GM23338 (cell line): Measurements from ENCODE around the gene RAD54L2. TPM values are rescaled to one million over a fixed set of nuclear protein-coding genes. Genes with fewer than 3 reads are reported as not detected.
A peak's percentile ranks its signal among the peaks of the same experiment; 100 is the strongest.
"Not testable (repeated sequence)": the region's sequence is repeated elsewhere in the genome, so short reads cannot be mapped to it uniquely, and the experiment has no call there.

ENCODE experiments used
- ATAC-seq: fragments of 200-7000 bp; cut with Tn5 transposase; 3 replicates; pipeline ENCODE4 v1.9.1; 2020
- DNase-seq: peaks from one replicate; pipeline ENCODE4 v3.0.0-alpha.2; 2015; ENCODE audit warnings: low spot score
- H2AFZ ChIP-seq: fragments of 200-600 bp; sonication (generic); 2 replicates; pipeline ENCODE4 v1.8.0; 2016; ENCODE audit warnings: antibody characterized with exemption, mild to moderate bottlenecking, moderate library complexity
- H3F3A ChIP-seq: fragments of 200-600 bp; sonication (generic); replicated peaks from 2 replicates; pipeline ENCODE4 v1.8.0; 2017; ENCODE audit warnings: antibody characterized with exemption, mixed run types, low read depth
- H3K27ac ChIP-seq: fragments of 200-600 bp; sonication (generic); 2 replicates; pipeline ENCODE4 v1.6.1; 2016; ENCODE audit warnings: low read depth
- H3K27me3 ChIP-seq: fragments of 200-600 bp; sonication (generic); 2 replicates; pipeline ENCODE4 v1.8.0; 2016; ENCODE audit warnings: mild to moderate bottlenecking, mixed run types, moderate library complexity; ENCODE audit not compliant: insufficient read depth
- H3K36me3 ChIP-seq: fragments of 200-600 bp; sonication (generic); 2 replicates; pipeline ENCODE4 v1.8.0; 2016; ENCODE audit warnings: mild to moderate bottlenecking; ENCODE audit not compliant: insufficient read depth
- H3K4me1 ChIP-seq: fragments of 200-600 bp; sonication (generic); 2 replicates; pipeline ENCODE4 v1.8.0; 2016; ENCODE audit warnings: mild to moderate bottlenecking, moderate library complexity; ENCODE audit not compliant: insufficient read depth
- H3K4me2 ChIP-seq: fragments of 200-600 bp; sonication (generic); 2 replicates; pipeline ENCODE4 v1.7.1; 2017; ENCODE audit warnings: mixed run types
- H3K4me3 ChIP-seq: fragments of 200-600 bp; sonication (generic); 2 replicates; pipeline ENCODE4 v1.6.1; 2016; ENCODE audit warnings: mixed run types
- H3K79me2 ChIP-seq: fragments of 200-600 bp; sonication (generic); replicated peaks from 2 replicates; pipeline ENCODE4 v1.8.0; 2017; ENCODE audit warnings: mild to moderate bottlenecking; ENCODE audit not compliant: insufficient read depth
- H3K9me2 ChIP-seq: fragments of 200-600 bp; sonication (generic); 2 replicates; pipeline ENCODE4 v1.8.0; 2017; ENCODE audit not compliant: insufficient read depth
- H4K20me1 ChIP-seq: fragments of 200-600 bp; sonication (generic); replicated peaks from 2 replicates; pipeline ENCODE4 v1.8.0; 2017; ENCODE audit warnings: mild to moderate bottlenecking; ENCODE audit not compliant: insufficient read depth
- H3K27ac Mint-ChIP-seq: 2 replicates; pipeline ENCODE4 v1.8.0; 2020; ENCODE audit warnings: inconsistent platforms, mild to moderate bottlenecking, moderate library complexity, mixed read lengths
- H3K27me3 Mint-ChIP-seq: 3 replicates; pipeline ENCODE4 v1.8.0; 2022; ENCODE audit warnings: low read depth, mild to moderate bottlenecking, moderate library complexity, mixed read lengths, inconsistent platforms; ENCODE audit not compliant: insufficient read depth, poor library complexity
- H3K36me3 Mint-ChIP-seq: 3 replicates; pipeline ENCODE4 v1.8.0; 2021; ENCODE audit warnings: low read depth, mild to moderate bottlenecking, inconsistent platforms, moderate library complexity, mixed read lengths
- H3K4me1 Mint-ChIP-seq: 3 replicates; pipeline ENCODE4 v1.8.0; 2020; ENCODE audit warnings: mild to moderate bottlenecking, inconsistent platforms, mixed read lengths
- H3K4me3 Mint-ChIP-seq: 3 replicates; pipeline ENCODE4 v1.8.0; 2021; ENCODE audit warnings: moderate library complexity, mild to moderate bottlenecking, inconsistent platforms, mixed read lengths
- H3K9me3 Mint-ChIP-seq: 3 replicates; pipeline ENCODE4 v1.8.0; 2020; ENCODE audit warnings: moderate library complexity, mild to moderate bottlenecking, inconsistent platforms, mixed read lengths
- EZH2phosphoT487 ChIP-seq: fragments of 200-600 bp; sonication (generic); IDR thresholded peaks from one replicate; pipeline ENCODE4 v1.8.1; 2018; ENCODE audit warnings: antibody characterized with exemption; ENCODE audit not compliant: unreplicated experiment
- JUNB ChIP-seq: IDR thresholded peaks from one replicate; pipeline ENCODE4 v1.6.1; 2016; ENCODE audit warnings: antibody characterized with exemption; ENCODE audit not compliant: unreplicated experiment
- NANOG ChIP-seq: IDR thresholded peaks from 2 replicates; pipeline ENCODE4 v1.6.1; 2016; ENCODE audit warnings: antibody characterized with exemption, borderline replicate concordance
- STAT1 ChIP-seq: IDR thresholded peaks from one replicate; pipeline ENCODE4 v1.6.1; 2016; ENCODE audit warnings: antibody characterized with exemption; ENCODE audit not compliant: unreplicated experiment
- ZNF114 ChIP-seq: fragments of 250-450 bp; sonication (Bioruptor Pico); IDR thresholded peaks from 2 replicates; pipeline ENCODE4 v1.5.0; 2020; ENCODE audit warnings: mild to moderate bottlenecking, moderate library complexity
- ZNF331 ChIP-seq: fragments of 250-450 bp; sonication (Bioruptor Pico); IDR thresholded peaks from 2 replicates; pipeline ENCODE4 v1.5.0; 2020; ENCODE audit warnings: low read depth, mild to moderate bottlenecking, moderate library complexity
- polyA plus RNA-seq: library from polyadenylated mRNA; unstranded; fragments of >200 nt; fragmentation: Nextera tagmentation; extraction: Ambion mirVana; gene quantifications from 2 replicates; pipeline ENCODE4 v1.2.1, GENCODE V29; 2016
- total RNA-seq: library from RNA; depleted of rRNA; stranded (reverse); fragments of >200 nt; shearing (Covaris generic); gene quantifications from 2 replicates; pipeline ENCODE4 v1.2.3, GENCODE V29; 2014
- TF ChIP-seq, protein P1 (sequence below): IDR thresholded peaks from 2 replicates; pipeline ENCODE4 v1.6.1; 2016; ENCODE audit warnings: antibody characterized with exemption
- TF ChIP-seq, protein P2 (sequence below): IDR thresholded peaks from one replicate; pipeline ENCODE4 v1.6.1; 2018; ENCODE audit warnings: antibody characterized with exemption; ENCODE audit not compliant: unreplicated experiment
- TF ChIP-seq, protein P3 (sequence below), 2 experiments: fragments of 200-600 bp in 1 of 2; sonication (generic) in 1 of 2; conservative IDR thresholded peaks; 2 replicates each; pipeline versions ENCODE4 v1.5.1 to v1.6.1; 2016 to 2017; ENCODE audit warnings: antibody characterized with exemption in 2 of 2, low read depth in 2 of 2, mild to moderate bottlenecking in 2 of 2, moderate library complexity in 1 of 2
- TF ChIP-seq, protein P4 (sequence below): fragments of 250-450 bp; sonication (Bioruptor Pico); IDR thresholded peaks from 2 replicates; pipeline ENCODE4 v1.5.0; 2020; ENCODE audit warnings: mild to moderate bottlenecking, moderate library complexity

The RAD54L2 gene
- total and polyA plus RNA-seq, 2 experiments from 2014 or later = 9.4 to 29.2 TPM

DNA sequence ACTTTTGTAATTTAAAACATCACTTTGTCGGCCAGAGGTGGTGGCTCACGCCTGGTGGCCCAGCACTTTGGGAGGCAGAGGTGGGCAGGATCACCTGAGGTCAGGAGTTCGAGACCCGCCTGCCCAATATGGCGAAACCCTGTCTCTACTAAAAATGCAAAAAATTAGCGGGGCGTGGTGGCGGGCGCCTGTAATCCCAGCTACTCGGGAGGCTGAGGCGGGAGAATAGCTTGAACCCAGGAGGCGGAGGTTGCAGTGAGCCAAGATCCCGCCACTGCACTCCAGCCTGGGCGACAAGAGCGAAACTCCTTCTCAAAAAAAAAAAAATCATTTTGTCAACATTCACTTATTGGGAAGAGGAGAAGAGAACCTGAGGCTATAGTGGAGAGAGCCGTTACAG is 888 bp upstream of the RAD54L2 start:
- not testable (repeated sequence) for H4K20me1 ChIP-seq, H3K9me3 Mint-ChIP-seq, H3K9me2 ChIP-seq, H3K36me3 Mint-ChIP-seq, DNase-seq, H3F3A ChIP-seq, H3K36me3 ChIP-seq, ATAC-seq, H3K27ac Mint-ChIP-seq, H3K27me3 ChIP-seq
- Histone ChIP-seq H3K4me2 (peak overlapping the region; percentile 85), H3K4me3 (peak overlapping the region; percentile 99), H3K27ac (peak overlapping the region; percentile 39), H2AFZ (peak overlapping the region; percentile 100), H3K79me2 (peaks cover 39% of the 10 kb centered on the region), H3K4me1 (peaks cover 10% of the 10 kb centered on the region)
- Mint-ChIP-seq H3K4me3 (peak overlapping the region; percentile 90), H3K27me3 (peaks cover 14% of the 10 kb centered on the region), H3K4me1 (peaks cover 11% of the 10 kb centered on the region)

DNA sequence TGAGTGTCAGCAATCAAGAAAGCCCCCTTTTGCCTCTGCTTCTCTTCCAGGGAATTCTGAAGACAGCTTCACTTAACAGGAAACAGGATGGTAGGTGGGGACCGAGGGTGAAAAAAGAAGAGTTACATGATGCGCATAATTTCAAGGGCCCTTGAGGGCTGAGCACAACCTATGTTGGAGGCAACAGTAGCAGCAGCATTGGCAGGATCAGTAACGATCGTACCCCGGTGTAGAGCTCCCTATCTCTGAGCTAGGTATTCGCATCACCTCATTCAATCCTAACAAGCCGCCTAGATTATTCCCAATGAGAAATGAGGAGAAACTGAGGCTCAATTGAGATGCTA is 432 bp upstream of the RAD54L2 start:
- H3K9me3 Mint-ChIP-seq = no peaks in the 10 kb centered on the region
- H3K36me3 Mint-ChIP-seq = peaks cover 6% of the 10 kb centered on the region; the same call in 2 of the 3 replicates
- Histone ChIP-seq H3F3A (peaks cover 9% of the 10 kb centered on the region; the same call in 1 of the 2 replicates), H3K27me3 (no peaks in the 10 kb centered on the region), H3K4me1 (peaks cover 10% of the 10 kb centered on the region), H4K20me1 (peaks cover 4% of the 10 kb centered on the region; the same call in 1 of the 2 replicates), H3K4me3 (peak overlapping the region; percentile 99), H3K9me2 (no peaks in the 10 kb centered on the region), H3K36me3 (no peaks in the 10 kb centered on the region), H3K27ac (peak overlapping the region; percentile 39), H3K79me2 (peaks cover 44% of the 10 kb centered on the region), H2AFZ (peak overlapping the region; percentile 100), H3K4me2 (peak overlapping the region; percentile 85)
- peaks cover 14% of the 10 kb centered on the region for H3K27me3 Mint-ChIP-seq
- H3K4me1 Mint-ChIP-seq = peaks cover 11% of the 10 kb centered on the region
- H3K27ac Mint-ChIP-seq = peak overlapping the region; percentile 87
- ATAC-seq (peak; percentile 45), DNase-seq (peak; percentile 46)
- peak overlapping the region; percentile 90 for H3K4me3 Mint-ChIP-seq
- TF ChIP-seq ZNF331 (no peak), NANOG (no peak), EZH2phosphoT487 (no peak), JUNB (no peak), ZNF114 (CRISPR knock-in tag) (no peak), STAT1 (no peak)
- TF ChIP-seq, protein P1, sequence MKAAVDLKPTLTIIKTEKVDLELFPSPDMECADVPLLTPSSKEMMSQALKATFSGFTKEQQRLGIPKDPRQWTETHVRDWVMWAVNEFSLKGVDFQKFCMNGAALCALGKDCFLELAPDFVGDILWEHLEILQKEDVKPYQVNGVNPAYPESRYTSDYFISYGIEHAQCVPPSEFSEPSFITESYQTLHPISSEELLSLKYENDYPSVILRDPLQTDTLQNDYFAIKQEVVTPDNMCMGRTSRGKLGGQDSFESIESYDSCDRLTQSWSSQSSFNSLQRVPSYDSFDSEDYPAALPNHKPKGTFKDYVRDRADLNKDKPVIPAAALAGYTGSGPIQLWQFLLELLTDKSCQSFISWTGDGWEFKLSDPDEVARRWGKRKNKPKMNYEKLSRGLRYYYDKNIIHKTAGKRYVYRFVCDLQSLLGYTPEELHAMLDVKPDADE = no peak
- TF ChIP-seq, protein P2, sequence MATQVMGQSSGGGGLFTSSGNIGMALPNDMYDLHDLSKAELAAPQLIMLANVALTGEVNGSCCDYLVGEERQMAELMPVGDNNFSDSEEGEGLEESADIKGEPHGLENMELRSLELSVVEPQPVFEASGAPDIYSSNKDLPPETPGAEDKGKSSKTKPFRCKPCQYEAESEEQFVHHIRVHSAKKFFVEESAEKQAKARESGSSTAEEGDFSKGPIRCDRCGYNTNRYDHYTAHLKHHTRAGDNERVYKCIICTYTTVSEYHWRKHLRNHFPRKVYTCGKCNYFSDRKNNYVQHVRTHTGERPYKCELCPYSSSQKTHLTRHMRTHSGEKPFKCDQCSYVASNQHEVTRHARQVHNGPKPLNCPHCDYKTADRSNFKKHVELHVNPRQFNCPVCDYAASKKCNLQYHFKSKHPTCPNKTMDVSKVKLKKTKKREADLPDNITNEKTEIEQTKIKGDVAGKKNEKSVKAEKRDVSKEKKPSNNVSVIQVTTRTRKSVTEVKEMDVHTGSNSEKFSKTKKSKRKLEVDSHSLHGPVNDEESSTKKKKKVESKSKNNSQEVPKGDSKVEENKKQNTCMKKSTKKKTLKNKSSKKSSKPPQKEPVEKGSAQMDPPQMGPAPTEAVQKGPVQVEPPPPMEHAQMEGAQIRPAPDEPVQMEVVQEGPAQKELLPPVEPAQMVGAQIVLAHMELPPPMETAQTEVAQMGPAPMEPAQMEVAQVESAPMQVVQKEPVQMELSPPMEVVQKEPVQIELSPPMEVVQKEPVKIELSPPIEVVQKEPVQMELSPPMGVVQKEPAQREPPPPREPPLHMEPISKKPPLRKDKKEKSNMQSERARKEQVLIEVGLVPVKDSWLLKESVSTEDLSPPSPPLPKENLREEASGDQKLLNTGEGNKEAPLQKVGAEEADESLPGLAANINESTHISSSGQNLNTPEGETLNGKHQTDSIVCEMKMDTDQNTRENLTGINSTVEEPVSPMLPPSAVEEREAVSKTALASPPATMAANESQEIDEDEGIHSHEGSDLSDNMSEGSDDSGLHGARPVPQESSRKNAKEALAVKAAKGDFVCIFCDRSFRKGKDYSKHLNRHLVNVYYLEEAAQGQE = no peak
- TF ChIP-seq, protein P3, sequence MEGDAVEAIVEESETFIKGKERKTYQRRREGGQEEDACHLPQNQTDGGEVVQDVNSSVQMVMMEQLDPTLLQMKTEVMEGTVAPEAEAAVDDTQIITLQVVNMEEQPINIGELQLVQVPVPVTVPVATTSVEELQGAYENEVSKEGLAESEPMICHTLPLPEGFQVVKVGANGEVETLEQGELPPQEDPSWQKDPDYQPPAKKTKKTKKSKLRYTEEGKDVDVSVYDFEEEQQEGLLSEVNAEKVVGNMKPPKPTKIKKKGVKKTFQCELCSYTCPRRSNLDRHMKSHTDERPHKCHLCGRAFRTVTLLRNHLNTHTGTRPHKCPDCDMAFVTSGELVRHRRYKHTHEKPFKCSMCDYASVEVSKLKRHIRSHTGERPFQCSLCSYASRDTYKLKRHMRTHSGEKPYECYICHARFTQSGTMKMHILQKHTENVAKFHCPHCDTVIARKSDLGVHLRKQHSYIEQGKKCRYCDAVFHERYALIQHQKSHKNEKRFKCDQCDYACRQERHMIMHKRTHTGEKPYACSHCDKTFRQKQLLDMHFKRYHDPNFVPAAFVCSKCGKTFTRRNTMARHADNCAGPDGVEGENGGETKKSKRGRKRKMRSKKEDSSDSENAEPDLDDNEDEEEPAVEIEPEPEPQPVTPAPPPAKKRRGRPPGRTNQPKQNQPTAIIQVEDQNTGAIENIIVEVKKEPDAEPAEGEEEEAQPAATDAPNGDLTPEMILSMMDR (conservative IDR thresholded peaks at IDR 0.05; ENCODE audit: low read depth in 2 of 2) = no peak
- TF ChIP-seq, protein P4, sequence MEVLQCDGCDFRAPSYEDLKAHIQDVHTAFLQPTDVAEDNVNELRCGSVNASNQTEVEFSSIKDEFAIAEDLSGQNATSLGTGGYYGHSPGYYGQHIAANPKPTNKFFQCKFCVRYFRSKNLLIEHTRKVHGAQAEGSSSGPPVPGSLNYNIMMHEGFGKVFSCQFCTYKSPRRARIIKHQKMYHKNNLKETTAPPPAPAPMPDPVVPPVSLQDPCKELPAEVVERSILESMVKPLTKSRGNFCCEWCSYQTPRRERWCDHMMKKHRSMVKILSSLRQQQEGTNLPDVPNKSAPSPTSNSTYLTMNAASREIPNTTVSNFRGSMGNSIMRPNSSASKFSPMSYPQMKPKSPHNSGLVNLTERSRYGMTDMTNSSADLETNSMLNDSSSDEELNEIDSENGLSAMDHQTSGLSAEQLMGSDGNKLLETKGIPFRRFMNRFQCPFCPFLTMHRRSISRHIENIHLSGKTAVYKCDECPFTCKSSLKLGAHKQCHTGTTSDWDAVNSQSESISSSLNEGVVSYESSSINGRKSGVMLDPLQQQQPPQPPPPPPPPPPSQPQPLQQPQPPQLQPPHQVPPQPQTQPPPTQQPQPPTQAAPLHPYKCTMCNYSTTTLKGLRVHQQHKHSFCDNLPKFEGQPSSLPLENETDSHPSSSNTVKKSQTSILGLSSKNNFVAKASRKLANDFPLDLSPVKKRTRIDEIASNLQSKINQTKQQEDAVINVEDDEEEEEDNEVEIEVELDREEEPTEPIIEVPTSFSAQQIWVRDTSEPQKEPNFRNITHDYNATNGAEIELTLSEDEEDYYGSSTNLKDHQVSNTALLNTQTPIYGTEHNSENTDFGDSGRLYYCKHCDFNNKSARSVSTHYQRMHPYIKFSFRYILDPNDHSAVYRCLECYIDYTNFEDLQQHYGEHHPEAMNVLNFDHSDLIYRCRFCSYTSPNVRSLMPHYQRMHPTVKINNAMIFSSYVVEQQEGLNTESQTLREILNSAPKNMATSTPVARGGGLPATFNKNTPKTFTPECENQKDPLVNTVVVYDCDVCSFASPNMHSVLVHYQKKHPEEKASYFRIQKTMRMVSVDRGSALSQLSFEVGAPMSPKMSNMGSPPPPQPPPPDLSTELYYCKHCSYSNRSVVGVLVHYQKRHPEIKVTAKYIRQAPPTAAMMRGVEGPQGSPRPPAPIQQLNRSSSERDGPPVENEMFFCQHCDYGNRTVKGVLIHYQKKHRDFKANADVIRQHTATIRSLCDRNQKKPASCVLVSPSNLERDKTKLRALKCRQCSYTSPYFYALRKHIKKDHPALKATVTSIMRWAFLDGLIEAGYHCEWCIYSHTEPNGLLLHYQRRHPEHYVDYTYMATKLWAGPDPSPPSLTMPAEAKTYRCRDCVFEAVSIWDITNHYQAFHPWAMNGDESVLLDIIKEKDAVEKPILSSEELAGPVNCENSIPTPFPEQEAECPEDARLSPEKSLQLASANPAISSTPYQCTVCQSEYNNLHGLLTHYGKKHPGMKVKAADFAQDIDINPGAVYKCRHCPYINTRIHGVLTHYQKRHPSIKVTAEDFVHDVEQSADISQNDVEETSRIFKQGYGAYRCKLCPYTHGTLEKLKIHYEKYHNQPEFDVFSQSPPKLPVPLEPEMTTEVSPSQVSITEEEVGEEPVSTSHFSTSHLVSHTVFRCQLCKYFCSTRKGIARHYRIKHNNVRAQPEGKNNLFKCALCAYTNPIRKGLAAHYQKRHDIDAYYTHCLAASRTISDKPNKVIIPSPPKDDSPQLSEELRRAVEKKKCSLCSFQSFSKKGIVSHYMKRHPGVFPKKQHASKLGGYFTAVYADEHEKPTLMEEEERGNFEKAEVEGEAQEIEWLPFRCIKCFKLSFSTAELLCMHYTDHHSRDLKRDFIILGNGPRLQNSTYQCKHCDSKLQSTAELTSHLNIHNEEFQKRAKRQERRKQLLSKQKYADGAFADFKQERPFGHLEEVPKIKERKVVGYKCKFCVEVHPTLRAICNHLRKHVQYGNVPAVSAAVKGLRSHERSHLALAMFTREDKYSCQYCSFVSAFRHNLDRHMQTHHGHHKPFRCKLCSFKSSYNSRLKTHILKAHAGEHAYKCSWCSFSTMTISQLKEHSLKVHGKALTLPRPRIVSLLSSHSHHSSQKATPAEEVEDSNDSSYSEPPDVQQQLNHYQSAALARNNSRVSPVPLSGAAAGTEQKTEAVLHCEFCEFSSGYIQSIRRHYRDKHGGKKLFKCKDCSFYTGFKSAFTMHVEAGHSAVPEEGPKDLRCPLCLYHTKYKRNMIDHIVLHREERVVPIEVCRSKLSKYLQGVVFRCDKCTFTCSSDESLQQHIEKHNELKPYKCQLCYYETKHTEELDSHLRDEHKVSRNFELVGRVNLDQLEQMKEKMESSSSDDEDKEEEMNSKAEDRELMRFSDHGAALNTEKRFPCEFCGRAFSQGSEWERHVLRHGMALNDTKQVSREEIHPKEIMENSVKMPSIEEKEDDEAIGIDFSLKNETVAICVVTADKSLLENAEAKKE (CRISPR knock-in tag) = no peak
